Activated naive CD4-positive, alpha-beta T cell treated with anti-CD3 and anti-CD28 coated beads, Interleukin-2, amount 50 U/mL, for 24 hours (primary cell): ENCODE measurements around the gene VIL1.

Experiments
- H3K27ac Mint-ChIP-seq: one replicate; pipeline ENCODE4 v1.8.0; 2021; ENCODE audit warnings: mild to moderate bottlenecking, mixed read lengths
- H3K27me3 Mint-ChIP-seq: one replicate; pipeline ENCODE4 v1.8.0; 2021; ENCODE audit warnings: mixed read lengths
- H3K36me3 Mint-ChIP-seq: one replicate; pipeline ENCODE4 v1.8.0; 2021; ENCODE audit warnings: mixed read lengths
- H3K4me1 Mint-ChIP-seq: one replicate; pipeline ENCODE4 v1.8.0; 2021; ENCODE audit warnings: mixed read lengths
- H3K4me3 Mint-ChIP-seq: one replicate; pipeline ENCODE4 v1.8.0; 2021; ENCODE audit warnings: mild to moderate bottlenecking, mixed read lengths
- H3K9me3 Mint-ChIP-seq: one replicate; pipeline ENCODE4 v1.8.0; 2021; ENCODE audit warnings: mixed read lengths

The VIL1 gene

DNA sequence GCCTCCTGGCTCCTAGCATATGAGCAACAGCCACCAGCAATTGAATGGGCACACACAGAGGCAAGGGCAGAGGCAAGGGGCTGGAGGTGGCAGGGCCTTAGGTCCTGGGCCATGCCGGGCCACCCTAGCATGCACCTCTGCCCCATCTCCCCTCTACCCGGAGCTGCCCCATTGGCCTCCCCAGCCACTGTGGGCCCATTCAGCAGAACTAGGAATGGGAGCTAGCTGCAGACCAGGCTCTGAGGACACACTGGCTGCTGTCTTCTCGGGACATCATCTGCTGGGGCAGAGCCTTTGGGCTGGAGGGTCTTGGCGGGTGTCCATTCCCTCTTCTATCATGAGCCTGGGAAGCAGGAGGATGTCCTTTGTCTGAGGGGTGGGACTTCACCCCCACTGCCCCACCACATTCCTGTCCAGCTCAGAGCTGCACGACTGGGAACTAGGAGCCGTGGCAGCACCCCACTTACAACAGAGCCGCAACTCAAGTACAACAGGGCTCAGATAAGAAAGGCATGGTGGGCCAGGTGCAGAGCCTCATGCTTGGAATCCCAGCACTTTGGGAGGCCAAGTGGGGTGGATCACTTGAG is 800 bp downstream of the VIL1 start:
- H3K4me3 Mint-ChIP-seq = no peak overlapping the region
- H3K9me3 Mint-ChIP-seq = no peaks in the 10 kb centered on the region
- H3K27ac Mint-ChIP-seq = no peak overlapping the region
- H3K4me1 Mint-ChIP-seq = no peaks in the 10 kb centered on the region
- no peaks in the 10 kb centered on the region for H3K36me3 Mint-ChIP-seq
- H3K27me3 Mint-ChIP-seq = no peaks in the 10 kb centered on the region

DNA sequence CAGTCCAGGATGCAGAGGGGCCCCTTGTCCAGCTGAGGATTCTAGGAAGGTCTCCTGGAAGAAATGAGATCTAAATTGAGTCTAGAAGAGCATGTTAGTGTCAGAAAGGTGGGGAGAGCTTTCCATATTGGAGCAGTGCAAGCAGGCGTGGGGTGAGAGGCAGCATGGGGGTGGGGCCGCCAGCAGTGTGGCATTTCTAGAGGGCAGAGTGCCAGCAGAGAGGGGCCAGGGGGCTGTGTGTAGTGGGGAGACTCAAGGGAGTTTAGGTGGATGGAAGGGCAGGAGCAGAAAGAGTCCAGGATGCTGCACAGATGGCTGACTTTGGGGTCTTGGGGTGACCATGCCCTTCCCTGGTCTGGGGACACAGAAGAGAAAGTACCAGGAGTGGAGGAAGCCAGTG is 2.1 kb downstream of the VIL1 start:
- H3K27me3 Mint-ChIP-seq = no peaks in the 10 kb centered on the region
- no peaks in the 10 kb centered on the region for H3K9me3 Mint-ChIP-seq
- H3K4me1 Mint-ChIP-seq = no peaks in the 10 kb centered on the region
- no peak overlapping the region for H3K27ac Mint-ChIP-seq
- no peaks in the 10 kb centered on the region for H3K36me3 Mint-ChIP-seq
- no peak overlapping the region for H3K4me3 Mint-ChIP-seq

DNA sequence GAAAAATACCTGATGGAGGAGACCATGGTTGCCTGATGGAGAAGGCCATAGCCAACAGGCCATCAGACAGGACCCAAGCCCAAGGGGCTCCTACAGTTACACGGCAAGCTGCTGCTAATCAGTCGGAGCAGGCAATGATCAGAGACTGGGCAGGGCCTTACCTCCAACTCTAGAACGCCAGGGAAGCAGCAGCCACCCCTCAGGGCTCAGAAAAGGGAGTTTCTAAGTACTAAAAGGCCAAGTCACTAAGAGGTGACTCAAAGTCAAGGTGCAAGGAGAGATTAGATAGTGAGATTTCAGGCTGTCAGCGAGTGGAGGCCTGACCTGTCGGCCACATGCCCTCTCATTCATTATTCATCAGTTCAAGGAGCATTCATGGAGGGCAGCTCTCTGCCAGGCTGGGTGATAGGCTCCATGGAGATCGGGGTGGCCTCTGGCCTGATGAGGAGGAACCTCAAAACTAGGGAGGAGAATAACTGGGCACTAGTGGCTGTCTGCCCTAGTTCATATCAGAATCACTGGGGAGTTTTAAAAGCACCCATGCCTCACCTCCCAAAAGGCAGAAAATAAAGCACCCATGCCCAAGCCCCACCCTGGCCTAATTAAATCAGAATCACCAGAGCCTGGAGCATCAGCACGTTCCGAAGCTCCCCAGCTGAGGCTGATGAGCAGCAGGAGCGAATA is 3.6 kb downstream of the VIL1 start:
- H3K4me1 Mint-ChIP-seq = no peaks in the 10 kb centered on the region
- no peaks in the 10 kb centered on the region for H3K36me3 Mint-ChIP-seq

DNA sequence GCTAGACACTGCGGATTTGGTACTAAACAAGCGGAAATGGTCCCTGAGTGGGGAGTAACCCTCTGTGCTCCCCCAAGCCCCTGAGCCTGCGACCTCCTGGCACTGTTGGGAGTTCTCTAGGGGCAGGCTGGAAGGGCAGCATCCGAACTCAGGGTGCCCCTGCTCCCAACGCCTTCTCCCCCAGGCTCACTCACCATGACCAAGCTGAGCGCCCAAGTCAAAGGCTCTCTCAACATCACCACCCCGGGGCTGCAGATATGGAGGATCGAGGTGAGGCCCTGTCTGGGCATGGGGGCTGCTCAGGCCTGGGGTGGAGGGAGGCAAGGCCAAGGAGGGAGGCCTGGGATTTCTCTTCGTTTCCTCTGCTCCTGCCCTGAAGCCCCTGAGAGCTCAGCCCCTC is 4.7 kb downstream of the VIL1 start:
- H3K27ac Mint-ChIP-seq = no peak overlapping the region

More for the DNA sequence above, 3.6 kb downstream of the VIL1 start:
- H3K27ac Mint-ChIP-seq = no peak overlapping the region
- H3K27me3 Mint-ChIP-seq = no peaks in the 10 kb centered on the region
- no peaks in the 10 kb centered on the region for H3K9me3 Mint-ChIP-seq
- no peak overlapping the region for H3K4me3 Mint-ChIP-seq

DNA sequence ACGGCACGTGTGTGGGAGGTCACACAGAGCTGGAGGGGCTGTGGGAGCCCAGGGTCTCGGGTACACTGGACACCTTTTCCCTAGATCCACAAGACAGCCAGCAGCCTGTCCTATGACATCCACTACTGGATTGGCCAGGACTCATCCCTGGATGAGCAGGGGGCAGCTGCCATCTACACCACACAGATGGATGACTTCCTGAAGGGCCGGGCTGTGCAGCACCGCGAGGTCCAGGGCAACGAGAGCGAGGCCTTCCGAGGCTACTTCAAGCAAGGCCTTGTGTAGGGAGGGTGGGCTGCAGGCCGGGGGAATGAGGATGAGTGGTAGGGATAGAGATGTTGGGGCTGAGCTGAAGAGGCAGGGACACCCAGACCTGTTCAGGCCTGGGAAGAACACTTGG is 6.6 kb downstream of the VIL1 start:
- Mint-ChIP-seq H3K36me3 (no peaks in the 10 kb centered on the region), H3K4me3 (no peak overlapping the region), H3K27ac (no peak overlapping the region), H3K9me3 (no peaks in the 10 kb centered on the region), H3K4me1 (no peaks in the 10 kb centered on the region), H3K27me3 (no peaks in the 10 kb centered on the region)

More for the DNA sequence above, 4.7 kb downstream of the VIL1 start:
- no peaks in the 10 kb centered on the region for H3K27me3 Mint-ChIP-seq
- H3K4me3 Mint-ChIP-seq = no peak overlapping the region
- H3K36me3 Mint-ChIP-seq = no peaks in the 10 kb centered on the region
- H3K4me1 Mint-ChIP-seq = no peaks in the 10 kb centered on the region
- no peaks in the 10 kb centered on the region for H3K9me3 Mint-ChIP-seq

DNA sequence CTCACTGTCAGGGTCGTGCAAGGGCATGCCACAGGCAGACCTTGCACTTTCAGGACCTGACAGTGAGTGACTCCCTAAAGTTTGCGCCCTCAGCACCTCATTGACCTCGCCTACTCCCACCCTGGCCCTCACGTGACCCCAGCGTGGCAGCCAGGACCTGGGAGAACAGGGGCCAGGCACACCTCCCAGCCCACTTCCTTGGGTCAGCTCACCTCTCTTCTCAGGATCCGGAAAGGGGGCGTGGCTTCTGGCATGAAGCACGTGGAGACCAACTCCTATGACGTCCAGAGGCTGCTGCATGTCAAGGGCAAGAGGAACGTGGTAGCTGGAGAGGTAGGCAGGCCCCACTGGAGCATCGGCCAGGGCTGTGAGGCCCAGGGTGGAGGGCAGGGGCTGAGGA is 8.8 kb downstream of the VIL1 start:
- no peaks in the 10 kb centered on the region for H3K9me3 Mint-ChIP-seq

DNA sequence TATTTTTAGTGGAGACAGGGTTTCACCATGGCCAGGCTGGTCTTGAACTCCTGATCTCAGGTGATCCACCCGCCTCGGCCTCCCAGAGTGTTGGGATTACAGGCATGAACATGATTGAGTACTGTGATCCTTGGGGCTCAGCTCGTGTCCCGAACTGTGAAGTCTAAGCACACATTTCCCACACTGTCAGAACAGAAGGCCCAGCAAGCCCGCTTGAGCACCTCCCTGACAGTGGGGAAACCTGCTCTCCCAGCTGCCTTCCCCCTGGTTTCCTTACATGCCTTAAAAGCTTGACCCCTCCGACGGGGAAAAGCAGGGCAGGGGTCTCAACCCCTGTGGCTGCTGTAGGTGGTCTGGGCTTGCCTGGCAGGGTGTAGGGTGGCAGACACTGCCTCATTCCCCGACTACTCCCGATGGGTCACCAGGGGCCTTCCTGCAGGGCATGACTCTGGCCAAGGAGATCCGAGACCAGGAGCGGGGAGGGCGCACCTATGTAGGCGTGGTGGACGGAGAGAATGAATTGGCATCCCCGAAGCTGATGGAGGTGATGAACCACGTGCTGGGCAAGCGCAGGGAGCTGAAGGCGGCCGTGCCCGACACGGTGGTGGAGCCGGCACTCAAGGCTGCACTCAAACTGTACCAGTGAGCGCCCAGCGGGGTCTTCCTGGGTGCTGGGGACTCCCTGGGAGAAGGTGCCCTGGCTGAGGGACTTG is 10.1 kb downstream of the VIL1 start:
- no peak overlapping the region for H3K4me3 Mint-ChIP-seq
- H3K27ac Mint-ChIP-seq = no peak overlapping the region
- peaks cover 2% of the 10 kb centered on the region for H3K36me3 Mint-ChIP-seq
- no peaks in the 10 kb centered on the region for H3K27me3 Mint-ChIP-seq
- no peaks in the 10 kb centered on the region for H3K4me1 Mint-ChIP-seq
- no peaks in the 10 kb centered on the region for H3K9me3 Mint-ChIP-seq

More for the DNA sequence above, 8.8 kb downstream of the VIL1 start:
- H3K27me3 Mint-ChIP-seq = no peaks in the 10 kb centered on the region
- no peak overlapping the region for H3K4me3 Mint-ChIP-seq
- H3K4me1 Mint-ChIP-seq = no peaks in the 10 kb centered on the region
- peaks cover 2% of the 10 kb centered on the region for H3K36me3 Mint-ChIP-seq
- H3K27ac Mint-ChIP-seq = no peak overlapping the region

DNA sequence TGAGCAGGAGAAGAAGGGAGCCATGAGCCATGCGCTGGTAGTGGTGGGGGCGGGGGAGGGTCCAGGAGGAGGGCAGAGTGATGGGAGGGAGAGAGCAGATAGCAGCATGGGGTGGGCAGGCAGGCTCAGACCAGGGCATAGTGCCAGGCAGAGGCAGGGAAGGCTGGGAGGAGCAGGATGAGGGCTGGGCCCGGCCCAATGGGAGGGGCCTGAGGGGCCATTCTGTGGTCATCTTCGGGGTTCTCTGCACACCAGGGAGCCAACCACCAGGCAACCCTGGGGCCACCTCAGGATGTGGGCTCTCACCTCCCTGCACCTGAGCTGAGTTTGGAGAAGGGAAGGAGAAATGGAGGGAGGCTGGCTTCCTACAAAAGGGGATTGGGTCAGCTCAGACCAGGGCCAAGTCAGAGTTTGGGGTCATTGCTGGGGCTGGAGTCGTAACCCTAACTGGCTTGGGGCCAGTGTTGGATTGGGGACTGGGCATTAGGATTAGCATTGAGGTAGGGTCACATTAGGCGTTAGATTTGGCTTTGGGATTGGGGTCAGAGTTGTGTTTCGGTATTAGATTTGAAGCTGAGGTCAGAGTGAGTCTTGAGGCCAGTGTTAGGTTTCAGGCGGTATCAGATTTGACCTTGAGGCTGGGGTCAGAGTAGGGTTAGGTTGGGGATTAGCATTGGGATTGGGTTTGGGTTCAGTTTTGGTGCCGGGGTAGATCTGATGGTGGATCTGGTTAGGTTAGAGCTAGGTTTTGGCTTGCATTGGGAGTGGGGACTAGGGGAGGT is 11.2 kb downstream of the VIL1 start:
- peaks cover 2% of the 10 kb centered on the region for H3K36me3 Mint-ChIP-seq
- no peaks in the 10 kb centered on the region for H3K9me3 Mint-ChIP-seq
- H3K27ac Mint-ChIP-seq = no peak overlapping the region
- no peak overlapping the region for H3K4me3 Mint-ChIP-seq
- H3K4me1 Mint-ChIP-seq = no peaks in the 10 kb centered on the region
- H3K27me3 Mint-ChIP-seq = no peaks in the 10 kb centered on the region

DNA sequence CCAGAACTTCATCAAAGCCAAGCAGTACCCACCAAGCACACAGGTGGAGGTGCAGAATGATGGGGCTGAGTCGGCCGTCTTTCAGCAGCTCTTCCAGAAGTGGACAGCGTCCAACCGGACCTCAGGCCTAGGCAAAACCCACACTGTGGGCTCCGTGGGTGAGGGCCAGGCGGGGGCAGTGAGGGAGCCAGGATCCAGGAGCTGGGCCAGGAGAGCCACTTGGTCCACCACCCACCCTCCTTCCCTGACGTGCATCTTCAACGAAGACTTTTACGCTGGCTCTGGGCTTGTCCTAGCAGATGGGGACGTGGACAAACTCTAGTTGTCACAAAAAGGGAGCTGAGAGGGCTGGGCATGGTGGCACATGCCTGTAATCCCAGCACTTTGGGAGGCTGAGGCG is 11.8 kb downstream of the VIL1 start:
- no peaks in the 10 kb centered on the region for H3K27me3 Mint-ChIP-seq
- no peaks in the 10 kb centered on the region for H3K4me1 Mint-ChIP-seq
- H3K9me3 Mint-ChIP-seq = no peaks in the 10 kb centered on the region
- H3K4me3 Mint-ChIP-seq = no peak overlapping the region
- H3K27ac Mint-ChIP-seq = no peak overlapping the region
- peaks cover 2% of the 10 kb centered on the region for H3K36me3 Mint-ChIP-seq

DNA sequence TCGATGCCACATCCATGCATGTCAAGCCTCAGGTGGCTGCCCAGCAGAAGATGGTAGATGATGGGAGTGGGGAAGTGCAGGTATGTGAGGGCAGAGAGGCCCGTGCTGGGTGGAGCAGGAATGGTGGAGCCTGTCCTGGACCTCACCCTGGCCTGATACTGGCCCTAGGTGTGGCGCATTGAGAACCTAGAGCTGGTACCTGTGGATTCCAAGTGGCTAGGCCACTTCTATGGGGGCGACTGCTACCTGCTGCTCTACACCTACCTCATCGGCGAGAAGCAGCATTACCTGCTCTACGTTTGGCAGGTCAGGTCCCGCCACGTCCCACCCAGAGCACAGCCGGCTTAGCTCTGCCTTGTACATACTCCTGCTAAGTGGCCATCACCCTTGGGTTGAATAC is 13.0 kb downstream of the VIL1 start:
- no peaks in the 10 kb centered on the region for H3K4me1 Mint-ChIP-seq
- no peaks in the 10 kb centered on the region for H3K27me3 Mint-ChIP-seq
- H3K36me3 Mint-ChIP-seq = peaks cover 2% of the 10 kb centered on the region
- H3K4me3 Mint-ChIP-seq = no peak overlapping the region
- H3K9me3 Mint-ChIP-seq = no peaks in the 10 kb centered on the region
- H3K27ac Mint-ChIP-seq = no peak overlapping the region

DNA sequence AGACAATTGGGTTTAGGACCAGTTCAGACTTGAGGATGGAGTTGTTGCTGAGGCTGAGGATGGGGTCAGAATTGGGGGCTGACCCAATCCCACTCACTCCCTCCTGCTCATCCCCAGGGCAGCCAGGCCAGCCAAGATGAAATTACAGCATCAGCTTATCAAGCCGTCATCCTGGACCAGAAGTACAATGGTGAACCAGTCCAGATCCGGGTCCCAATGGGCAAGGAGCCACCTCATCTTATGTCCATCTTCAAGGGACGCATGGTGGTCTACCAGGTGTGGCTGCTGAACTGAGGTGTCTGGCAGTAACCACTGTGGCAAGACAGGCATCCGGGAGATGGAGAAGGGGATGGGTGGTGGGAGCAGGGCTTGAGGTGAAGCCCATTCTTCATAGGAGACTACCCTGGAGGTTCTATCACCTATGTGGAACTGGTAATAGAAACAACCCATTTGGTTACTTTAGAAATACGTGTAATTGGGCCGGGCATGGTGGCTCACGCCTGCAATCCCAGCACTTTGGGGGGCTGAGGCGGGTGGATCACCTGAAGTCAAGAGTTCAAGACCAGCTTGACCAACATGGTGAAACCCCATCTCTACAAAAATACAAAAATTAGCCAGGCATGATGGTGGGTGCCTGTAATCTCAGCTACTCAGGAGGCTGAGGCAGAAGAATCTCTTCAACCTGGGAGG is 13.9 kb downstream of the VIL1 start:
- Mint-ChIP-seq H3K4me3 (no peak overlapping the region), H3K27me3 (no peaks in the 10 kb centered on the region), H3K27ac (no peak overlapping the region)

DNA sequence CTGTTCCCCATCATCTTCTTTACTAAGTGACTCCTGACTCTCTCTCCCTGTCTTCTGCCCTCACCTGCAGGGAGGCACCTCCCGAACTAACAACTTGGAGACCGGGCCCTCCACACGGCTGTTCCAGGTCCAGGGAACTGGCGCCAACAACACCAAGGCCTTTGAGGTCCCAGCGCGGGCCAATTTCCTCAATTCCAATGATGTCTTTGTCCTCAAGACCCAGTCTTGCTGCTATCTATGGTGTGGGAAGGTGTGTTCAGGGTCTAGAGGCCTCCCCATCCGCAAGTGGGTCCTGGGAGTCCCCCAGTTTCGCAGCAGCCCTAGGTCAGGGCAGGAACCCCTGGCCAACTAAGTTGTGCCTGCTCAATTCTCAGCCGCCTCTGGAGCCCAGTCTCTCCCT is 15.5 kb downstream of the VIL1 start:
- H3K4me3 Mint-ChIP-seq = no peak overlapping the region
- H3K27me3 Mint-ChIP-seq = no peaks in the 10 kb centered on the region

More for the DNA sequence above, 13.9 kb downstream of the VIL1 start:
- Mint-ChIP-seq H3K36me3 (peaks cover 2% of the 10 kb centered on the region), H3K4me1 (no peaks in the 10 kb centered on the region), H3K9me3 (no peaks in the 10 kb centered on the region)

DNA sequence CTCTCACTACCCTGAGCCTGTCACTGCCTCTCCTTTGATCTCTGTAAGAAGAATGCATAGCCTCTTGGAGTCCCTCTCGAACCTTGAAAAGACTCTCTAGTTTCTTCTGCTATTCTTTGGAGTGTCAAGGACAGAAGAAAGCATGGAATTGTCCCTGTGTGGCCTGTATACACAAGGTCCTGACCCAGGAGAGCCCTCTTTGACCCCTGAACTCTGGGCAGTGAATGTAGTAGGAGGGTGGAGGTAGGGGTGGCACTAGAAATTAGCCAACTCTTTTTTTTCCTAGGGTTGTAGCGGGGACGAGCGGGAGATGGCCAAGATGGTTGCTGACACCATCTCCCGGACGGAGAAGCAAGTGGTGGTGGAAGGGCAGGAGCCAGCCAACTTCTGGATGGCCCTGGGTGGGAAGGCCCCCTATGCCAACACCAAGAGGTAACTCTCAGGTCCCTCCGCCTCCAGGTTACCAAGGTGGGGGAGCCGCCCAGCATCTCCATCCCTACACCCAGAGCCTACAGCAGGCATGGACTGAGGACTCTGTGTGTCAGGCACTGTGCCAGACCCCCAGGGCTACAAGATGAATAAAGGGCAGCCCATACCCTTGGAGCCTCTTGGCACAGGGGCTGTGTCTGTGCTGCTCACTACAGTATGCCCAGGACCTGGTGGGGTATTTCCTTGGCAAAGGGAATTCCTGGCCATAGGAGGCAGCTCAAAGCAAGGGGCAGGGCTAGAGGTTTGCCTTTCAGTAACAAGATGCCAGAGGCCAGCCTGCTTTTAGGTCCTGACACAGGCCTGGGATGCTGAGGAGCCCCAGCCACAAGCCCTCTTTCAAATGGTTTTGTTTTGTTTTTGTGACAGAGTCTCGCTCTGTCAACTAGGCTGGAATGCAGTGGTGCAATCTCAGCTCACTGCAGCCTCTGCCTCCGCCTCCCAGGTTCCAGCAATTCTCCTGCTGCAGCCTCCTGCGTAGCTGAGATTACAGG is 16.4 kb downstream of the VIL1 start:
- H3K9me3 Mint-ChIP-seq = no peaks in the 10 kb centered on the region
- H3K27me3 Mint-ChIP-seq = no peaks in the 10 kb centered on the region
- H3K36me3 Mint-ChIP-seq = peaks cover 2% of the 10 kb centered on the region
- no peak overlapping the region for H3K4me3 Mint-ChIP-seq
- H3K4me1 Mint-ChIP-seq = no peaks in the 10 kb centered on the region
- H3K27ac Mint-ChIP-seq = no peak overlapping the region

More for the DNA sequence above, 15.5 kb downstream of the VIL1 start:
- Mint-ChIP-seq H3K9me3 (no peaks in the 10 kb centered on the region), H3K27ac (no peak overlapping the region), H3K4me1 (no peaks in the 10 kb centered on the region), H3K36me3 (peaks cover 2% of the 10 kb centered on the region)

DNA sequence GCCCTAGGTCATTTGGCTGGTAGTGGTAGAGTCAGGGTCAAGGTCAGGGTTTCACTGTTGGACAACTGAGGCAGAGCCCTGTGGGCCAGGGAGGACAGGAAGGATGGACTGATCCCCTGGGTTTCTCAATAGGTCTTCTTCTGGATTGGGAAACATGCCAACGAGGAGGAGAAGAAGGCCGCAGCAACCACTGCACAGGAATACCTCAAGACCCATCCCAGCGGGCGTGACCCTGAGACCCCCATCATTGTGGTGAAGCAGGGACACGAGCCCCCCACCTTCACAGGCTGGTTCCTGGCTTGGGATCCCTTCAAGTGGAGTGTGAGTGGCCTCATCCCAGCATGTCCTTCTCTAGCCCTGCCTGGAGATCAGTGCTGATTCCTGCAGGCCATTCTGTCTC is 18.1 kb downstream of the VIL1 start:
- Mint-ChIP-seq H3K36me3 (peaks cover 2% of the 10 kb centered on the region), H3K27me3 (no peaks in the 10 kb centered on the region), H3K4me3 (no peak overlapping the region), H3K4me1 (no peaks in the 10 kb centered on the region), H3K27ac (no peak overlapping the region), H3K9me3 (no peaks in the 10 kb centered on the region)
